Panc1 (cell line): ENCODE measurements around the gene DDX20. TPM values are rescaled to one million over a fixed set of nuclear protein-coding genes. Genes with fewer than 3 reads are reported as not detected.

Experiments used
- ATAC-seq: fragments of 200-7000 bp; cut with Tn5 transposase; 2 replicates; pipeline ENCODE4 v1.9.1; 2020; ENCODE audit warnings: mild to moderate bottlenecking, moderate library complexity
- BruUV-seq: library from RNA; stranded (reverse); fragments of 400-500 nt; replicated peaks from 2 replicates; lab custom pipeline; 2021; lab: Mats Ljungman, UMichigan
- CTCF ChIA-PET: fragments of 300-600 bp; sonication (Branson Sonifier 250); formaldehyde crosslinking; loops from one replicate; lab custom pipeline; 2022; ENCODE audit warnings: antibody characterized with exemption; lab: Charles Lee
- POLR2A ChIA-PET: fragments of 300-600 bp; sonication (Branson Sonifier 250); formaldehyde crosslinking; loops from one replicate; lab custom pipeline; 2022; ENCODE audit warnings: antibody characterized with exemption; lab: Charles Lee
- DNase-seq: peaks from one replicate; pipeline ENCODE4 v3.0.0-alpha.2; 2010; ENCODE audit warnings: low read depth, low spot score
- H3K27ac ChIP-seq: 2 replicates; pipeline ENCODE4 v1.5.1; 2011; ENCODE audit warnings: mild to moderate bottlenecking, low read length, inconsistent platforms
- H3K27me3 ChIP-seq: fragments of 200-500 bp; sonication (Bioruptor generic); 2 replicates; pipeline ENCODE4 v1.6.0; 2014; ENCODE audit warnings: low read length, inconsistent platforms; ENCODE audit not compliant: control insufficient read depth, insufficient read depth
- H3K36me3 ChIP-seq: fragments of 200-500 bp; sonication (Bioruptor generic); 2 replicates; pipeline ENCODE4 v1.5.1; 2014; ENCODE audit warnings: inconsistent platforms, mild to moderate bottlenecking, low read length, moderate library complexity; ENCODE audit not compliant: control insufficient read depth, insufficient read depth
- H3K4me1 ChIP-seq: 2 replicates; pipeline ENCODE4 v1.5.1; 2011; ENCODE audit warnings: inconsistent platforms, mild to moderate bottlenecking, low read length, moderate library complexity; ENCODE audit not compliant: control insufficient read depth, insufficient read depth
- H3K4me3 ChIP-seq, 2 experiments: 2 replicates each; pipeline ENCODE4 v1.5.1; 2011 to 2012; ENCODE audit warnings: low read depth in 2 of 2, low read length in 2 of 2, mild to moderate bottlenecking in 2 of 2, inconsistent platforms in 1 of 2, moderate library complexity in 1 of 2
- H3K9me3 ChIP-seq: fragments of 200-500 bp; sonication (Bioruptor generic); 2 replicates; pipeline ENCODE4 v1.5.1; 2014; ENCODE audit warnings: low read depth, mild to moderate bottlenecking, inconsistent platforms, low read length, moderate library complexity; ENCODE audit not compliant: control insufficient read depth, insufficient read depth
- POLR2AphosphoS5 ChIP-seq: IDR thresholded peaks from 2 replicates; pipeline ENCODE4 v1.6.1; 2012; ENCODE audit warnings: mild to moderate bottlenecking, low read depth, low read length, moderate library complexity
- SIN3A ChIP-seq: IDR thresholded peaks from 2 replicates; pipeline ENCODE4 v1.6.1; 2012; ENCODE audit warnings: low read depth, mild to moderate bottlenecking, low read length, moderate library complexity, borderline replicate concordance; ENCODE audit not compliant: insufficient read depth
- TCF7L2 ChIP-seq: IDR thresholded peaks from 2 replicates; pipeline ENCODE4 v1.6.1; 2011; ENCODE audit warnings: mild to moderate bottlenecking, low read depth, low read length, inconsistent platforms
- in situ Hi-C: cut with HindIII; loops from 2 replicates; pipeline ENCODE4 v1.10.0; 2016; ENCODE audit warnings: low sequenced_read_pairs, low pct_unique_long_range_greater_than_20kb
- intact Hi-C: fragments of 100-400 bp; cut with micrococcal nuclease; formaldehyde crosslinking; loops from one replicate; pipeline ENCODE4 v1.10.0; 2022; ENCODE audit not compliant: unreplicated experiment
- total RNA-seq: library from RNA; stranded (reverse); gene quantifications from one replicate; pipeline ENCODE4 v1.2.1, GENCODE V29; 2021; ENCODE audit not compliant: unreplicated experiment
- TF ChIP-seq, protein P1 (sequence below): fragments of 450-650 bp; IDR thresholded peaks from 2 replicates; pipeline ENCODE4 v1.5.1; 2017; ENCODE audit warnings: mild to moderate bottlenecking
- TF ChIP-seq, protein P2 (sequence below), 2 experiments: IDR thresholded peaks; 2 replicates each; pipeline ENCODE4 v1.6.1; 2011 to 2012; ENCODE audit warnings: low read depth in 2 of 2, control low read depth in 1 of 2, low read length in 1 of 2, mild to moderate bottlenecking in 1 of 2, moderate library complexity in 1 of 2; ENCODE audit not compliant: insufficient read depth in 1 of 2

DDX20 gene
- total RNA-seq, 1 experiment from 2014 or later = 9.1 TPM

DNA sequence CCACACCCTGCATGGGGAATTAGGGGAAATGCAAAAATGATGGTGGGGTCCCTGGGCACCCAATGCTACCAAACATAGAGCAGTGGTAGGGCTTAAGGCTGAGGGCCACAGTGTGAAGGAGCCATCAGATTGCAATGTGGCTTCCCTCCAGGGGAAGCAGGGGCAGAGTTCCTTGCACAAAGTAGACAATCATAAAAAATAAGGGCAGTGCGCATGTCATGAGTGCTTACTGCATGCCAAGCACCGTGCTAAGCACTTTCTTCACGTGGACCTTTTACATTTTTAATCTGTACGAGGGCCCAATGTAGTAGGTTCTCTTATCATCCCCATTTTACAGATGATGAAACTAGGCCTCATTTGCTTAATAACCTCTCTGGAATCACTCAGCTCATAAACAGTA is 56.6 kb downstream of the DDX20 start:
- ChIA-PET POLR2A (no interaction called here), CTCF (no interaction called here)
- H3K36me3 ChIP-seq = no peaks in the 10 kb centered on the region
- no peak overlapping the region for H3K4me3 ChIP-seq
- BruUV-seq = no TSS peak
- H3K27ac ChIP-seq = no peak overlapping the region
- no peaks in the 10 kb centered on the region for H3K27me3 ChIP-seq
- no peak for DNase-seq
- intact Hi-C loops = no loop called here
- TF ChIP-seq TCF7L2 = no peak
- no peak for TF ChIP-seq POLR2AphosphoS5
- TF ChIP-seq, protein P1, sequence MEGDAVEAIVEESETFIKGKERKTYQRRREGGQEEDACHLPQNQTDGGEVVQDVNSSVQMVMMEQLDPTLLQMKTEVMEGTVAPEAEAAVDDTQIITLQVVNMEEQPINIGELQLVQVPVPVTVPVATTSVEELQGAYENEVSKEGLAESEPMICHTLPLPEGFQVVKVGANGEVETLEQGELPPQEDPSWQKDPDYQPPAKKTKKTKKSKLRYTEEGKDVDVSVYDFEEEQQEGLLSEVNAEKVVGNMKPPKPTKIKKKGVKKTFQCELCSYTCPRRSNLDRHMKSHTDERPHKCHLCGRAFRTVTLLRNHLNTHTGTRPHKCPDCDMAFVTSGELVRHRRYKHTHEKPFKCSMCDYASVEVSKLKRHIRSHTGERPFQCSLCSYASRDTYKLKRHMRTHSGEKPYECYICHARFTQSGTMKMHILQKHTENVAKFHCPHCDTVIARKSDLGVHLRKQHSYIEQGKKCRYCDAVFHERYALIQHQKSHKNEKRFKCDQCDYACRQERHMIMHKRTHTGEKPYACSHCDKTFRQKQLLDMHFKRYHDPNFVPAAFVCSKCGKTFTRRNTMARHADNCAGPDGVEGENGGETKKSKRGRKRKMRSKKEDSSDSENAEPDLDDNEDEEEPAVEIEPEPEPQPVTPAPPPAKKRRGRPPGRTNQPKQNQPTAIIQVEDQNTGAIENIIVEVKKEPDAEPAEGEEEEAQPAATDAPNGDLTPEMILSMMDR = no peak
- no peak for TF ChIP-seq SIN3A
- TF ChIP-seq, protein P2, sequence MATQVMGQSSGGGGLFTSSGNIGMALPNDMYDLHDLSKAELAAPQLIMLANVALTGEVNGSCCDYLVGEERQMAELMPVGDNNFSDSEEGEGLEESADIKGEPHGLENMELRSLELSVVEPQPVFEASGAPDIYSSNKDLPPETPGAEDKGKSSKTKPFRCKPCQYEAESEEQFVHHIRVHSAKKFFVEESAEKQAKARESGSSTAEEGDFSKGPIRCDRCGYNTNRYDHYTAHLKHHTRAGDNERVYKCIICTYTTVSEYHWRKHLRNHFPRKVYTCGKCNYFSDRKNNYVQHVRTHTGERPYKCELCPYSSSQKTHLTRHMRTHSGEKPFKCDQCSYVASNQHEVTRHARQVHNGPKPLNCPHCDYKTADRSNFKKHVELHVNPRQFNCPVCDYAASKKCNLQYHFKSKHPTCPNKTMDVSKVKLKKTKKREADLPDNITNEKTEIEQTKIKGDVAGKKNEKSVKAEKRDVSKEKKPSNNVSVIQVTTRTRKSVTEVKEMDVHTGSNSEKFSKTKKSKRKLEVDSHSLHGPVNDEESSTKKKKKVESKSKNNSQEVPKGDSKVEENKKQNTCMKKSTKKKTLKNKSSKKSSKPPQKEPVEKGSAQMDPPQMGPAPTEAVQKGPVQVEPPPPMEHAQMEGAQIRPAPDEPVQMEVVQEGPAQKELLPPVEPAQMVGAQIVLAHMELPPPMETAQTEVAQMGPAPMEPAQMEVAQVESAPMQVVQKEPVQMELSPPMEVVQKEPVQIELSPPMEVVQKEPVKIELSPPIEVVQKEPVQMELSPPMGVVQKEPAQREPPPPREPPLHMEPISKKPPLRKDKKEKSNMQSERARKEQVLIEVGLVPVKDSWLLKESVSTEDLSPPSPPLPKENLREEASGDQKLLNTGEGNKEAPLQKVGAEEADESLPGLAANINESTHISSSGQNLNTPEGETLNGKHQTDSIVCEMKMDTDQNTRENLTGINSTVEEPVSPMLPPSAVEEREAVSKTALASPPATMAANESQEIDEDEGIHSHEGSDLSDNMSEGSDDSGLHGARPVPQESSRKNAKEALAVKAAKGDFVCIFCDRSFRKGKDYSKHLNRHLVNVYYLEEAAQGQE (IDR thresholded peaks at IDR 0.05; ENCODE audit: insufficient read depth in 1 of 2, low read depth in 2 of 2, low read length in 1 of 2) = no peak
- ATAC-seq = no peak
- H3K4me1 ChIP-seq = no peaks in the 10 kb centered on the region
- H3K9me3 ChIP-seq = no peaks in the 10 kb centered on the region
- in situ Hi-C loops = no loop called here

GRCh38 chr1:111813440-111814304 is 58.0 kb downstream of the DDX20 start:
- Histone ChIP-seq H3K27me3 (no peaks in the 10 kb centered on the region), H3K36me3 (no peaks in the 10 kb centered on the region), H3K4me1 (no peaks in the 10 kb centered on the region), H3K4me3 (no peak overlapping the region), H3K27ac (no peak overlapping the region), H3K9me3 (no peaks in the 10 kb centered on the region)
- ChIA-PET CTCF (no interaction called here), POLR2A (no interaction called here)
- ATAC-seq (no peak), DNase-seq (no peak)
- intact Hi-C loops = no loop called here
- no peak for TF ChIP-seq SIN3A
- TF ChIP-seq, protein P2 (IDR thresholded peaks at IDR 0.05; ENCODE audit: insufficient read depth in 1 of 2, low read depth in 2 of 2, low read length in 1 of 2) = no peak
- TF ChIP-seq TCF7L2 = no peak
- no peak for TF ChIP-seq POLR2AphosphoS5
- TF ChIP-seq, protein P1 = no peak; the same call in 1 of the 2 replicates
- BruUV-seq = no TSS peak
- in situ Hi-C loops = no loop called here
